ENCODE measurements around the gene R3HDM2.

GRCh38 chr12:57452181-57452936 is 21.5 kb upstream of the R3HDM2 start:
- TF ChIP-seq POLR2A (IDR thresholded peaks at IDR 0.05) (no peak), CTCF (IDR thresholded peaks at IDR 0.05) (no peak)
